GM19438 (cell line): ENCODE measurements around the gene MTX1.
A peak's percentile ranks its signal among the peaks of the same experiment; 100 is the strongest.

Experiments
- ATAC-seq: cut with Tn5 transposase; IDR thresholded peaks from one replicate; pipeline ENCODE4 v1.9.1; 2021; ENCODE audit warnings: low read depth; ENCODE audit not compliant: unreplicated experiment

Gene MTX1

GRCh38 chr1:155255243-155256007 lies 46.9 kb downstream of the MTX1 start, which contains the start of gene ENTREP3:
ENTREP3 (minus strand) TSS chr1:155255483; CDS start chr1:155254877, 606 bp downstream.
- no peak for ATAC-seq

- no peak for ATAC-seq
Measured at GRCh38 chr1:155256058-155256852, 47.8 kb downstream of the MTX1 start.

GRCh38 chr1:155260276-155260675 lies 51.8 kb downstream of the MTX1 start:
- ATAC-seq: no peak

GRCh38 chr1:155261493-155261851 lies 53.0 kb downstream of the MTX1 start:
- ATAC-seq: peak; percentile 24

GRCh38 chr1:155261852-155262673 lies 53.6 kb downstream of the MTX1 start, which contains the start of gene SCAMP3:
SCAMP3 (minus strand) TSS chr1:155262360; CDS start chr1:155262151, 209 bp downstream.
- ATAC-seq: peak; percentile 81

GRCh38 chr1:155263067-155263466 lies 54.6 kb downstream of the MTX1 start:
- ATAC-seq: no peak
